ENCODE measurements around the gene FHOD1. TPM values are rescaled to one million over a fixed set of nuclear protein-coding genes. Genes with fewer than 3 reads are reported as not detected.

The FHOD1 gene
- total and polyA plus RNA-seq, 9 of the 15 experiments (the other 6 are each of a cell fraction or from before 2014, with no cell fraction given): 18.7 to 126 (median 32.3) TPM

GRCh38 chr16:67181346-67181745, 65.9 kb downstream of the FHOD1 start (continued):
- TF ChIP-seq GABPA (tag; conservative IDR thresholded peaks at IDR 0.05; ENCODE audit: low read depth): no peak
- TF ChIP-seq SMARCB1 (IDR thresholded peaks at IDR 0.05; ENCODE audit: insufficient read length, low read depth): no peak
- TF ChIP-seq, protein P1, sequence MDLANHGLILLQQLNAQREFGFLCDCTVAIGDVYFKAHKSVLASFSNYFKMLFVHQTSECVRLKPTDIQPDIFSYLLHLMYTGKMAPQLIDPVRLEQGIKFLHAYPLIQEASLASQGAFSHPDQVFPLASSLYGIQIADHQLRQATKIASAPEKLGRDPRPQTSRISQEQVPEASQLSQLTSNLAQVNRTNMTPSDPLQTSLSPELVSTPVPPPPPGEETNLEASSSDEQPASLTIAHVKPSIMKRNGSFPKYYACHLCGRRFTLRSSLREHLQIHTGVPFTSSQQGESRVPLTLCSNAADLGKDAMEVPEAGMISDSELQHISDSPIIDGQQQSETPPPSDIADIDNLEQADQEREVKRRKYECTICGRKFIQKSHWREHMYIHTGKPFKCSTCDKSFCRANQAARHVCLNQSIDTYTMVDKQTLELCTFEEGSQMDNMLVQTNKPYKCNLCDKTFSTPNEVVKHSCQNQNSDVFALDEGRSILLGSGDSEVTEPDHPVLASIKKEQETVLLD (IDR thresholded peaks at IDR 0.05): no peak
- no peak for TF ChIP-seq HDAC6 (IDR thresholded peaks at IDR 0.05; ENCODE audit: low read depth, low read length)
- TF ChIP-seq SRSF1 (IDR thresholded peaks at IDR 0.05; ENCODE audit: low read depth, low read length): no peak
- no peak for TF ChIP-seq MYC (IDR thresholded peaks at IDR 0.05; ENCODE audit: low read depth, low read length)
- no peak for TF ChIP-seq MYC (CRISPR knock-in tag; IDR thresholded peaks at IDR 0.05; ENCODE audit: borderline replicate concordance, low read depth)
- TF ChIP-seq NR4A1 (CRISPR knock-in tag; IDR thresholded peaks at IDR 0.05): no peak
- no peak for TF ChIP-seq NR4A1 (tag; IDR thresholded peaks at IDR 0.05)
- TF ChIP-seq PHF8 (IDR thresholded peaks at IDR 0.05; ENCODE audit: borderline replicate concordance, low read length): no peak
- no peak for TF ChIP-seq CBFA2T2 (conservative IDR thresholded peaks at IDR 0.05)

DNA sequence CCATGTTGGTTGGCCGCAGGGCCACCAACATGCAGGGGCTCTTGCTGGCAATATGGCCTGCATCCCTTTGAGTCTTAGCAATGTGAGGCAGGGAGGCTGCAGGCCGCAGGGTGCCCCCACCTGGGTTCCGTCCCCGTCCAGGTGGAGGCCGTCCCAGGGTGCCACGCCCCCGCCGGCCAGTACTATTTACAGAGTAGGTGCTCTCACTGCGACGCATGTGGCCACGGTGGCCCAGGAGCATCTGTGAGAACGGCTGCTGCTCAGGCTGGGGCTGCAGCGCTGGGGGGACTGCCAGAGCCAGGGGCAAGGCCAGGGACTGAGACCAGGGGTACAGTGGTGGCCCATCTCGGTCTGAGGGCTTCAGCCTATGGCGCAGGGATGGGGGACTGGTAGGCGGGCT, 67.1 kb downstream of the FHOD1 start:
- ATAC-seq: no peak
- Histone ChIP-seq H4K20me1 (replicated peaks; ENCODE audit: control insufficient read depth, insufficient read depth, low read length) (peaks cover 5% of the 10 kb centered on the region), H3K27me3 (ENCODE audit: control insufficient read depth in 2 of 2, insufficient read depth in 2 of 2, low read length in 2 of 2) (no peaks in the 10 kb centered on the region), H3K4me3 (no peak overlapping the region), H3K9me1 (ENCODE audit: control insufficient read depth, insufficient read depth, low read length) (no peaks in the 10 kb centered on the region), H2AFZ (ENCODE audit: low read depth, low read length) (no peak overlapping the region), H3K4me1 (replicated peaks in 1 of 2; ENCODE audit: control insufficient read depth in 2 of 2, insufficient read depth in 2 of 2, low read length in 2 of 2) (peaks cover 10 to 51% of the 10 kb centered on the region in 2 experiments), H3K9me3 (replicated peaks; ENCODE audit: control insufficient read depth, insufficient read depth, low read depth, low read length) (no peaks in the 10 kb centered on the region), H3K27ac (ENCODE audit: extremely low read depth, low read depth, low read length) (no peak overlapping the region), H3K4me2 (ENCODE audit: insufficient read depth, low read length) (no peak overlapping the region), H3K36me3 (ENCODE audit: control insufficient read depth, insufficient read depth, low read length) (no peaks in the 10 kb centered on the region), H3K79me2 (ENCODE audit: control insufficient read depth, insufficient read depth, low read length) (peaks cover 14% of the 10 kb centered on the region), H3K9ac (ENCODE audit: insufficient read depth in 1 of 2, low read depth in 2 of 2, low read length in 2 of 2) (peak overlapping the region in 1 of 2 experiments; percentile 65; a peak in 1 of 4 replicates)
- 83% methylated on average over 16 of the region's 16 CpGs for WGBS (ENCODE audit: insufficient coverage, low coverage, missing lambda C conversion rate)
- no peak for DNase-seq (ENCODE audit: extremely low read depth in 1 of 4, low spot score in 3 of 4)
- no peak for FAIRE-seq
- ChIA-PET CTCF (ENCODE audit: low intra/inter-chr PET ratio) (no interaction called here), POLR2A (no interaction called here)
- intact Hi-C loops (cut with micrococcal nuclease) (loop anchor here (10.0 kb wide), 2 partner anchors 165 to 225 kb away; no protein-coding TSS in a partner anchor), in situ Hi-C loops (cut with MboI) (no loop called here)
- no TSS peak for BruUV-seq (replicated peaks)
- TF ChIP-seq KLF6 (CRISPR knock-in tag; IDR thresholded peaks at IDR 0.05; ENCODE audit: borderline replicate concordance) (no peak), SIX5 (IDR thresholded peaks at IDR 0.05; ENCODE audit: borderline replicate concordance in 1 of 2, insufficient read depth in 1 of 2, low read depth in 1 of 2, low read length in 2 of 2) (no peak), KLF13 (tag; IDR thresholded peaks at IDR 0.05; ENCODE audit: borderline replicate concordance, low read depth) (no peak), ZNF212 (CRISPR knock-in tag; IDR thresholded peaks at IDR 0.05) (no peak), TOE1 (IDR thresholded peaks at IDR 0.05; ENCODE audit: borderline replicate concordance) (no peak), TOE1 (CRISPR knock-in tag; IDR thresholded peaks at IDR 0.05; ENCODE audit: borderline replicate concordance, low read depth) (no peak), HMGN3 (IDR thresholded peaks at IDR 0.05; ENCODE audit: borderline replicate concordance, extremely low read depth, insufficient read length, low read depth, low read length) (no peak), ZNF778 (CRISPR knock-in tag; IDR thresholded peaks at IDR 0.05) (no peak), ZBTB8A (IDR thresholded peaks at IDR 0.05; ENCODE audit: partially characterized antibody) (no peak)
- TF ChIP-seq, protein P2, sequence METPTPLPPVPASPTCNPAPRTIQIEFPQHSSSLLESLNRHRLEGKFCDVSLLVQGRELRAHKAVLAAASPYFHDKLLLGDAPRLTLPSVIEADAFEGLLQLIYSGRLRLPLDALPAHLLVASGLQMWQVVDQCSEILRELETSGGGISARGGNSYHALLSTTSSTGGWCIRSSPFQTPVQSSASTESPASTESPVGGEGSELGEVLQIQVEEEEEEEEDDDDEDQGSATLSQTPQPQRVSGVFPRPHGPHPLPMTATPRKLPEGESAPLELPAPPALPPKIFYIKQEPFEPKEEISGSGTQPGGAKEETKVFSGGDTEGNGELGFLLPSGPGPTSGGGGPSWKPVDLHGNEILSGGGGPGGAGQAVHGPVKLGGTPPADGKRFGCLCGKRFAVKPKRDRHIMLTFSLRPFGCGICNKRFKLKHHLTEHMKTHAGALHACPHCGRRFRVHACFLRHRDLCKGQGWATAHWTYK (CRISPR knock-in tag; IDR thresholded peaks at IDR 0.05): no peak

All from K562 (cell line).